HepG2 (cell line): Measurements from ENCODE around the gene ZBP1. TPM values are rescaled to one million over a fixed set of nuclear protein-coding genes. Genes with fewer than 3 reads are reported as not detected.

Experiments
- ATF1 ChIP-seq: IDR thresholded peaks from 2 replicates; pipeline ENCODE4 v1.6.1; 2016; ENCODE audit warnings: mild to moderate bottlenecking, control low read depth
- CBX5 ChIP-seq: sonication (generic); formaldehyde crosslinking; IDR thresholded peaks from 2 replicates; pipeline ENCODE4 v1.4.0; 2020; ENCODE audit warnings: missing genetic modification reagents, borderline replicate concordance
- CEBPG ChIP-seq: IDR thresholded peaks from 2 replicates; pipeline ENCODE4 v1.6.1; 2016
- EEA1 ChIP-seq: sonication (generic); formaldehyde crosslinking; IDR thresholded peaks from 2 replicates; pipeline ENCODE4 v1.5.1; 2020; ENCODE audit warnings: mild to moderate bottlenecking, missing genetic modification reagents, borderline replicate concordance
- GLI4 ChIP-seq: sonication (generic); formaldehyde crosslinking; IDR thresholded peaks from 2 replicates; pipeline ENCODE4 v1.5.1; 2020; ENCODE audit warnings: missing genetic modification reagents, mild to moderate bottlenecking, moderate library complexity, borderline replicate concordance
- GLMP ChIP-seq: sonication (generic); formaldehyde crosslinking; IDR thresholded peaks from 2 replicates; pipeline ENCODE4 v1.9.0; 2021; ENCODE audit warnings: missing genetic modification reagents, mild to moderate bottlenecking, borderline replicate concordance
- GPN1 ChIP-seq: sonication (generic); formaldehyde crosslinking; IDR thresholded peaks from 2 replicates; pipeline ENCODE4 v1.5.1; 2020; ENCODE audit warnings: missing genetic modification reagents, borderline replicate concordance
- LRRFIP1 ChIP-seq: sonication (generic); formaldehyde crosslinking; conservative IDR thresholded peaks from 2 replicates; pipeline ENCODE4 v1.4.0; 2020; ENCODE audit warnings: missing genetic modification reagents
- MED13 ChIP-seq: sonication (generic); formaldehyde crosslinking; IDR thresholded peaks from 2 replicates; pipeline ENCODE4 v1.5.0; 2020; ENCODE audit warnings: missing genetic modification reagents
- MXD4 ChIP-seq: IDR thresholded peaks from 2 replicates; pipeline ENCODE4 v1.6.1; 2016; ENCODE audit warnings: mild to moderate bottlenecking, missing biosample characterization, missing genetic modification reagents
- MZF1 ChIP-seq: sonication (generic); formaldehyde crosslinking; IDR thresholded peaks from 2 replicates; pipeline ENCODE4 v1.8.1; 2023; ENCODE audit warnings: mild to moderate bottlenecking, missing genetic modification reagents, borderline replicate concordance
- PLRG1 ChIP-seq: fragments of 450-650 bp; conservative IDR thresholded peaks from 2 replicates; pipeline ENCODE4 v1.6.1; 2016
- SOX6 ChIP-seq, 2 experiments: fragments of 450-650 bp in 1 of 2; sonication (generic) in 1 of 2; formaldehyde crosslinking in 1 of 2; IDR thresholded peaks; 2 replicates each; pipeline versions ENCODE4 v1.4.0 to v1.6.1; 2017 to 2020; ENCODE audit warnings: antibody characterized with exemption in 1 of 2, mild to moderate bottlenecking in 1 of 2, missing genetic modification reagents in 1 of 2
- ZNF224 ChIP-seq: sonication (generic); formaldehyde crosslinking; IDR thresholded peaks from 2 replicates; pipeline ENCODE4 v1.5.0; 2020; ENCODE audit warnings: mild to moderate bottlenecking, missing genetic modification reagents
- ZNF691 ChIP-seq: sonication (generic); formaldehyde crosslinking; IDR thresholded peaks from 2 replicates; pipeline ENCODE4 v1.4.0; 2020; ENCODE audit warnings: missing genetic modification reagents, low read depth, mild to moderate bottlenecking, borderline replicate concordance
- ZNF850 ChIP-seq: sonication (generic); formaldehyde crosslinking; conservative IDR thresholded peaks from 2 replicates; pipeline ENCODE4 v1.9.0; 2021; ENCODE audit warnings: mild to moderate bottlenecking, missing genetic modification reagents
- ZNF891 ChIP-seq: sonication (generic); formaldehyde crosslinking; IDR thresholded peaks from 2 replicates; pipeline ENCODE4 v1.5.0; 2020; ENCODE audit warnings: mild to moderate bottlenecking, missing genetic modification reagents
- polyA plus RNA-seq, 8 experiments: library from polyadenylated mRNA; depleted of rRNA in 3 of 8; stranded (reverse) in 7 of 8; unstranded in 1 of 8; fragments of >200 nt; fragmentation: Illumina TruSeq in 4 of 8; extraction: Trizol in 4 of 8; gene quantifications; 2 replicates each; pipeline versions ENCODE4 v1.2.1 to v1.2.3, GENCODE V29; 2011 to 2016; ENCODE audit warnings: low read depth in 4 of 8, missing spikeins in 1 of 8, mixed read lengths in 1 of 8; ENCODE audit not compliant: insufficient read depth in 1 of 8
- total RNA-seq, 5 experiments: library from RNA; depleted of rRNA; stranded (reverse); fragments of >200 nt; fragmentation: Illumina TruSeq; extraction: Trizol; gene quantifications; 2 replicates each; pipeline ENCODE4 v1.2.3, GENCODE V29; 2016; ENCODE audit warnings: low read depth in 1 of 5
- TF ChIP-seq, protein P1 (sequence below): sonication (generic); formaldehyde crosslinking; IDR thresholded peaks from 2 replicates; pipeline ENCODE4 v1.8.0; 2023; ENCODE audit warnings: mild to moderate bottlenecking, missing genetic modification reagents
- TF ChIP-seq, protein P2 (sequence below): sonication (generic); formaldehyde crosslinking; conservative IDR thresholded peaks from 2 replicates; pipeline ENCODE4 v1.4.0; 2020; ENCODE audit warnings: missing genetic modification reagents
- TF ChIP-seq, protein P3 (sequence below): sonication (generic); formaldehyde crosslinking; IDR thresholded peaks from 2 replicates; pipeline ENCODE4 v1.4.0; 2020; ENCODE audit warnings: missing genetic modification reagents, mild to moderate bottlenecking, borderline replicate concordance

ZBP1 gene
- total and polyA plus RNA-seq, 2 of the 13 experiments (the other 11 are each of a cell fraction or from before 2014, with no cell fraction given): not detected

GRCh38 chr20:57592263-57593092 lies 27.7 kb downstream of the ZBP1 start (continued):
- TF ChIP-seq ATF1 (CRISPR knock-in tag): no peak; the same call in 1 of the 2 replicates
- no peak for TF ChIP-seq MXD4 (CRISPR knock-in tag)
- TF ChIP-seq MED13 (CRISPR knock-in tag): no peak
- no peak for TF ChIP-seq GPN1 (CRISPR knock-in tag)
- no peak for TF ChIP-seq ZNF850 (CRISPR knock-in tag)
- TF ChIP-seq, protein P1, sequence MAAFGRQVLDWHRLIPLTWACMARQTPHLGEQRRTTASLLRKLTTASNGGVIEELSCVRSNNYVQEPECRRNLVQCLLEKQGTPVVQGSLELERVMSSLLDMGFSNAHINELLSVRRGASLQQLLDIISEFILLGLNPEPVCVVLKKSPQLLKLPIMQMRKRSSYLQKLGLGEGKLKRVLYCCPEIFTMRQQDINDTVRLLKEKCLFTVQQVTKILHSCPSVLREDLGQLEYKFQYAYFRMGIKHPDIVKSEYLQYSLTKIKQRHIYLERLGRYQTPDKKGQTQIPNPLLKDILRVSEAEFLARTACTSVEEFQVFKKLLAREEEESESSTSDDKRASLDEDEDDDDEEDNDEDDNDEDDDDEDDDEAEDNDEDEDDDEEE (CRISPR knock-in tag): no peak
- TF ChIP-seq CEBPG: no peak
- TF ChIP-seq ZNF691 (CRISPR knock-in tag): 0 out of 2 replicates have a peak, but pooled peaks have one; percentile 27
- 0 out of 2 replicates have a peak, but pooled peaks have one; percentile 44 for TF ChIP-seq ZNF224 (CRISPR knock-in tag)
- TF ChIP-seq GLMP (CRISPR knock-in tag): no peak
- TF ChIP-seq ZNF891: peak; percentile 70; the same call in 1 of the 2 replicates
- TF ChIP-seq, protein P2, sequence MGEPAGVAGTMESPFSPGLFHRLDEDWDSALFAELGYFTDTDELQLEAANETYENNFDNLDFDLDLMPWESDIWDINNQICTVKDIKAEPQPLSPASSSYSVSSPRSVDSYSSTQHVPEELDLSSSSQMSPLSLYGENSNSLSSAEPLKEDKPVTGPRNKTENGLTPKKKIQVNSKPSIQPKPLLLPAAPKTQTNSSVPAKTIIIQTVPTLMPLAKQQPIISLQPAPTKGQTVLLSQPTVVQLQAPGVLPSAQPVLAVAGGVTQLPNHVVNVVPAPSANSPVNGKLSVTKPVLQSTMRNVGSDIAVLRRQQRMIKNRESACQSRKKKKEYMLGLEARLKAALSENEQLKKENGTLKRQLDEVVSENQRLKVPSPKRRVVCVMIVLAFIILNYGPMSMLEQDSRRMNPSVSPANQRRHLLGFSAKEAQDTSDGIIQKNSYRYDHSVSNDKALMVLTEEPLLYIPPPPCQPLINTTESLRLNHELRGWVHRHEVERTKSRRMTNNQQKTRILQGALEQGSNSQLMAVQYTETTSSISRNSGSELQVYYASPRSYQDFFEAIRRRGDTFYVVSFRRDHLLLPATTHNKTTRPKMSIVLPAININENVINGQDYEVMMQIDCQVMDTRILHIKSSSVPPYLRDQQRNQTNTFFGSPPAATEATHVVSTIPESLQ (CRISPR knock-in tag): no peak
- no peak for TF ChIP-seq EEA1 (CRISPR knock-in tag)
- TF ChIP-seq LRRFIP1: no peak
- 0 out of 2 replicates have a peak, but pooled peaks have one; percentile 34 for TF ChIP-seq MZF1 (CRISPR knock-in tag)
- no peak for TF ChIP-seq PLRG1
- TF ChIP-seq SOX6 (IDR thresholded peaks at IDR 0.05): no peak
- peak; percentile 81 for TF ChIP-seq SOX6 (CRISPR knock-in tag; IDR thresholded peaks at IDR 0.05)
- TF ChIP-seq CBX5 (CRISPR knock-in tag): no peak
- no peak for TF ChIP-seq GLI4 (CRISPR knock-in tag)
- TF ChIP-seq, protein P3, sequence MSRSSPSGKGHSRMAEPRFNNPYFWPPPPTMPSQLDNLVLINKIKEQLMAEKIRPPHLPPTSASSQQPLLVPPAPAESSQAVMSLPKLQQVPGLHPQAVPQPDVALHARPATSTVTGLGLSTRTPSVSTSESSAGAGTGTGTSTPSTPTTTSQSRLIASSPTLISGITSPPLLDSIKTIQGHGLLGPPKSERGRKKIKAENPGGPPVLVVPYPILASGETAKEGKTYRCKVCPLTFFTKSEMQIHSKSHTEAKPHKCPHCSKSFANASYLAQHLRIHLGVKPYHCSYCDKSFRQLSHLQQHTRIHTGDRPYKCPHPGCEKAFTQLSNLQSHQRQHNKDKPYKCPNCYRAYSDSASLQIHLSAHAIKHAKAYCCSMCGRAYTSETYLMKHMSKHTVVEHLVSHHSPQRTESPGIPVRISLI (CRISPR knock-in tag): no peak; the same call in 1 of the 2 replicates
